HG02970 (cell line): Measurements from ENCODE around the gene HYCC1.

Source experiments
- ATAC-seq: cut with Tn5 transposase; IDR thresholded peaks from one replicate; pipeline ENCODE4 v1.9.1; 2021; ENCODE audit warnings: mild to moderate bottlenecking, moderate library complexity, moderate number of reproducible peaks; ENCODE audit not compliant: unreplicated experiment, low FRiP score

The HYCC1 gene

DNA sequence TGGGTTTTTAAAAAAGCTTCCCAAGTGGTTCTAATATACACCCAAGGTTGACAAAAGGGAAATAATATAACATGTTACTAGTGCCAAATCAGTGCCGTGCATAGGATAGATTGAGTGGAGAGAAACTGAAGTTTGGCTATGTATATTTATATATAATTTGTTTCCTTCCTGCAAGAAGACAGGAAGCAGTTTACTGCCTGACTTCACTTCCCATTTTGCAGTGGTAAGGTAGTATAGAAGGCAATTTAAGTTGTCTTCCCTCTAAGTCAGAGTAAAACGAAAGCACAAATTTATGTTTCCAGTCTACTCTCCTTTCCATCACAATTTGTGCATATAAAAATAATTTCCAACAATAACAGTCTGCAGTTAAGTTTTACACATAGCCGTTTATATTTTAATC, 3.4 kb upstream of the HYCC1 start:
- no peak for ATAC-seq

DNA sequence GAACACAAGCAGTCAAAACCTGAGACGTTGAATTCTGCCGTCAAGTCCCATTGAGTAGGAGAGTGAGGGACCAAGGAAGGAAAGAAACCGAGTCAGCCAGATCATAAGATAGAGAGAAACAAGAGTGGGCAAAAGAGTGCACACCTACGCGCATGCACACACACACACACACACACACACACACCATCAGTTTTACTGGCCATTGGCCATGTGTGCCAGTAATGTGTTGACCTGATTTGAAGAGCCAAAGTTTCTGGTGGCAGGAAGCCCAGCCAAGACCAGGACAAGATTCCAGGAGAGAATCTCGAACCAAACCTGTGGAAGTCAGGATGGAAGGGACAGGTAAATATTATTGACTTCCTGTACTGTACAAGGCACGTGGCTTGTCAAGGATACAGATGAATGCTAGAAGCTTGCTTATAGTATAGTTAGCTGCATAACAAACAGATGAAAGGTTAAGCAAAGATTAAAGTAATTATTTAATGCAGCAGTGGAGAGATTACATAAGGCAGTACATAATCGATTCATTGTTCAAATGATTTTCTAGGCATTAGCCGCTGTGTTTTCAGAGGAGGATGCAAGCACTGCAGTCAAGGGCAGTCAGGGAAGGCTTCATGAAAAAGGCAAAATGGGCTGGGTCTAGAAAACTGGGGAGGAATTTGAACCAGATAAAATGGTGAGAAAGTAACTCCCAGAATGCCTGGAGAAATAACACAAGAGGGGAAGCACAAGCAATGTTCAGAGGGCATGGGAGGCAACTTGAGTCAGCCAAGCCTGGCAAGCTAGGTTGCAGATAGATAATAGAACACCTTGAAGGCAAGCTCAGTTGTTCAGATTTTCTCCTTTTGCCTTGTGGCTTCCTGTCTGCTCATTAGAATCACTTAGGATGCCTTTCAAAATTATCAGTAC, 2.7 kb upstream of the HYCC1 start:
- ATAC-seq, result no peak

DNA sequence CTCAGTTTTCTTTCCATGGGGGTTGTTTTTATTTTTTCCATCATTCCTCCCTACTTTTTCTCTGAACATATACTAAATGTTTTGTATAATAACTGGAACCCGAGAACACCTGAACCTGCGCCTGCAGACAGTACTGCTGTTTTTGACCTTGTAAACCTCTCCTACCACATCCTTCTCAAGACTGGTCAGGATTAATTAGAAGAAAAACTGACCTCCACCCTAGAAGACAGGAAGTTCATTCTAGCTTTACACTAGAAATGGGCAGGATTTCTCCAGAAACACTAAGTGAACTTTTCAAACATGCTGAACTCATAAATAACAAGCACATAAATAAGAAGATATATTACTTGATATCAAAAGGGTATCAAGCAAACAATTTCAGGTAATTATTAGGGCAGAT, 751 bp upstream of the HYCC1 start:
- ATAC-seq, result no peak

DNA sequence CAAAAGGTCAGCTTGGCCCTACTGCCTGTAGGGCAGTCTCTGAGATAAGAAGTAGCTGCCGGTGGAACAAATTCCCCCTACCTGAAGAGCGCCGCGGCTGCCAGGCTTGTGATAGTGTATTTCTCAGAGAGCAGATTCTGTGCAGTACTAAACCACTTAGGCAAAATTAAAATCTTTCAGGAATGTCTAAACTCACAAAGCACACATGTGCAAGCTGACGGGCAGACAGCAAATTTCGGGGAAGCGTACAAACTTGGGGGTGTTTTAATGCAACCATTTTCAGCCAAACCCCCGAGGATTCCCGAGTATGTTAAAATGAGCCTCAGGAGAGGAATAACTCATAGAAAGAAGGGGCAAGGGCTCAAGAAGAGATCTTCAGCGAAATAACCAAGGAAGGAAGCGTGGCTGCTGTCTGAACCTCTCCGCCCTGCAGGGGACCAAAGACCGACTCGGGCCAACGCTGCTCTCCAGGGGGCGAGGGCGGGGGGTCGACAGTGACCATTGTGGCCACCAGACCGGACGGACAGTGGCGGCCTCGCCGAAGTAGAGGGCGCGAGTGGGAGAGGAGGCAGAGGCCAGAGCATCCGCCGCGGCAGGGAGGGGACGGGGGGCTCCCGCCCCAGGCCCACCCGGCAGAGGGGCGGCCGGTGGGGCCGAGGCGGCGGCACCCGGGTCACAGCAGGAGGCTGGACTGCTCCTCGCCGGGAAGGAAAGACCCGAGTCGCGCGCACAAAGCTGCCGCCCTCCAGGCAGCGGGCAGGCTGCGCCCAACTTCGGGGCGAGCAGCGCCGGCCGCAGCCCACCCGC, 819 bp downstream of the HYCC1 start:
- no peak for ATAC-seq

DNA sequence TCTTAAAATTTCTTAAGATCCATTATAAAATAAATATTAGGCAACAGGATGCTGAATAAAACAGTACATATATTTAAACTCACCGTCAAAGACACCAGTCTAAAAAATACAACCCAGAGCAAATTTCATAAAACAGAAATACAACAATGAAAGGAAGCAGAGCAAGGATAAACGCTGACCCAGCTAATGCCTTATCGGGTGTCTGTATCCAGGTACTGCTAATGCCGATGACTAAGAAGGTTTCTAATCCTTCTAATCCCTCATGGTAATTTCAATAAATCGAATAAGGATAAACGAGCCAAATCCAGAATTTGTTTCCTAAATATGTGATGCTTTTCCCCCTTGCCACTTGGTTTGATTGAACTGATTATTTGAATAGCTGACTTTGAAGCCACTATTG, 1.7 kb downstream of the HYCC1 start:
- no peak for ATAC-seq

DNA sequence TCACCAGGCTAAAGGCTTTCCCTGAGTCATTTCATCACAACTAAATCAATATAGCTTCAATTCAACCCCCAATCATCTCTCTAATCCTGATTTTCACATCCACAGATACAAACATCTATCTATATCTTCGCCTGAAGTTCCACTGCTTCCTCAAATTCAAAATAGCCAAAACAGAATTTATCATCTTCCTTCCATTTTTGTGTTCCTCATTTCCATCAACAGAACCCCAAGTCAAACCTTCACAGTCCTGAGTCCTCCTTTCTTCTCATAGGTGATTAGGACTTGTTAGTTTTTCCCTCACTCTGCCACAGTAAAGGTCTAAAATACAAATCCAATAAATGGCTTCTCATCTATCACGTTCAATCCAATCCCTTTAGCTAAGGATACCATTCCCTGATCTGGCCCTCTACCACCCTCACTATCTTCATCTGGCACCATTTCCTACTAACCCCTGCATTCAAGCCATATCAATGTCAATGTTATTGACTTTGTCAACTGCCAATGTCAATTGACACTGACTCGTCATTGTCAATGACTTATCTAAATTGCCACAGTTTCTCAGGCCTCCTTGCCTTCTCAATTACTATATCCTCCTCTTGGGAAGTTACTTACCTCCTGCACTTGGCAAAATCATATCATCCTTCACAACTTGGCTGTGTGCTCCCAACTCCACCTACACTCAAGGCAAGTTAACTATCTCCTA, 2.6 kb downstream of the HYCC1 start:
- no peak for ATAC-seq

DNA sequence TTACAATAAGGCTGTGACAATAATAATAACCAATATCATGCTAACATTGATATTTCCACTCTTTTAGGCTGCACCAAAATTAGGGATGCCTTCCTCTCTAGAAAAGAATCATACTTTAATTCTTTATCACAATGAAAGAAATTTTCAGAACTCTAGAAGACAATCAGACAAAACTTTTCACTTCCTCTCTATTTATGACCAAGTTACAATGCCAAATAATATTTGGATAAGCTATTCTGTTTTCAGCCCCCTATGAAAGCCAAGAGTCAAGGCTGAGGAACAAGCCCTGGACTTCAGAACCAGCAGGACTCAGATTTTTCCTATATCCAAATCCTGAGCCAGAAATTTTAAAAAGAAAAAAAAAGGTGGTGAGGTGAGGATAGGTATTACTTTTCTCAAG, 4.6 kb downstream of the HYCC1 start:
- ATAC-seq, result no peak

DNA sequence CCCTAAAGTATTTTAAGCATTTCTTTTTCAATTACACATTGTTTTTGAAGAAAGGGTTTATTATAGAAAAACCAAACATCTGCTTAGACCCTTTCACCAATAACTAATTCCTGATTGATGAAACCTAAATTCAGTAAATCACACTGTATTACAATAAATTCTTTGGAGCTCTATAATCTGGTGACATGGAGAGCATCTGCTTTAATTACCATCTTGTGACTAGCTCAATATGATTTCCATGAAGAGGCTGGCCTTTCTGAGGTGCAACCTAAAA, 9.7 kb downstream of the HYCC1 start:
- no peak for ATAC-seq

DNA sequence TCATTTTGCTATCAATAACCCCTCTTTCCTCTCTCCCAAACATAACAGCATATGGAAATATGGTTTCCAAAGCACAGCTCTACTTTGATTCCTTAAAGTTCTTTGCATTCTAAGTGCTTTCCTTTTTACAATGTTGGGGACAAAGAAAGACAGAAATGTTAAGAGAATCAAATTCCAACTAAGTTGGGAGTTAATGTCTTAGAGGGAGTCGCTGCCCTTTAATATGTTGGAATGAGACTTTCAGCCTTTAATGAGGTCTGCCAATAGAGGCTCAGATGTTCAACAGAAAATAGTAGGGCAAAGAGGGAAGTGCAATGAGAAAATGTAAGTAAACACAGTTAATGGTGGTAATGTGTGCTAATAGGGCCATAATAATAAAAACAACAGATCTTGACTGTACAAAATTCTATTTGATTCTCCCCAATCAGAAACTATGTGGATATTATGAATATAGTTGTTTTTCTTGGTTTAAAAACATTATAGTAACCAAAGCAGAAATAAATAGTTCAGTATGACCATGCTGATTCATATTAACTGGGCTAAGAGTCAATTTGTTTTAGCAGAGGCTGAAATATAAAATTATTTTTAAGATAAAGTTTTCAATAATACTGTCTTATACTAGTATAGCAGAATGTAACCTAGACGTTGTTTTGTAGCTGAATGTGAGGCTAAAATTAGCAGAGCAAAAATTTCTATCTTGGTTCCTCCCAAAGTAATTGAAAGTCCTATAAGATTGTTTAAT, 10.3 kb downstream of the HYCC1 start:
- no peak for ATAC-seq

DNA sequence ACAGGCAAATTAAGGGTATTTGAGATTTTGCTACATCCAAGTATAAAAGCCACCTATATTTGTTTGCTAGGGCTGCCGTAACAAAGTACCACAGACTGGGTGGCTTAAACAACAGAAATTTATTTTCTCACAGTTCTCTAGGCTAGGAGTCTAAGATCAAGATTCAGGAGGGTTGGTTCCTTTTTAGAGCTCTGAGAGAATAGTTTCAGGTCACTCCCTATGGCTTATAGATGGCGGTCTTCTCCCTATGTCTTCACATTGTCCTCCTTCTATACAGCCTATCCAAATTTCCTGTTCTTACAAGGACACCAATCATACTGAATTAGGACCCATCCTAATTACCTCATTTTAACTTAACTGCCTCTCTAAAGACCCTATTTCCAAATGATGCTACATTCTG, 11.2 kb downstream of the HYCC1 start:
- ATAC-seq, result no peak

DNA sequence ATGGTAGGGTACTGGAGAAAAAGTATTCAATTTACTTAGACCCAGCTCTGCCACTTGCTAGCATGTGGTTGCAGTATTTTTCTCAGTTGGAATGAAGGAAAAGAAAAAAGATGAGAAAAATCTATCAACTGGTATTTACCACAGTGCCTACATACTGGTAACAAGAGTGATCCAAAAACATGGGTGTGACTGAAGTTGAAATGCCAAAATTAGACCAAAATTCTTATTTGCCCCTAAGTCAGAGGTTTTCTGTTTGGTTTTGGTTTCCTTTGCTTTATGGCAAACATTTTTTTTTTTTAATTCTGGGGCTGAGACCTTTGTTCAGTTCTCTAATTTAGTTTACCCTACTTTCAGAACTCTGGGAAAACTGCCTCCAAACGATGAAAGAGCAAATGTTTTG, 12.3 kb downstream of the HYCC1 start:
- no peak for ATAC-seq

DNA sequence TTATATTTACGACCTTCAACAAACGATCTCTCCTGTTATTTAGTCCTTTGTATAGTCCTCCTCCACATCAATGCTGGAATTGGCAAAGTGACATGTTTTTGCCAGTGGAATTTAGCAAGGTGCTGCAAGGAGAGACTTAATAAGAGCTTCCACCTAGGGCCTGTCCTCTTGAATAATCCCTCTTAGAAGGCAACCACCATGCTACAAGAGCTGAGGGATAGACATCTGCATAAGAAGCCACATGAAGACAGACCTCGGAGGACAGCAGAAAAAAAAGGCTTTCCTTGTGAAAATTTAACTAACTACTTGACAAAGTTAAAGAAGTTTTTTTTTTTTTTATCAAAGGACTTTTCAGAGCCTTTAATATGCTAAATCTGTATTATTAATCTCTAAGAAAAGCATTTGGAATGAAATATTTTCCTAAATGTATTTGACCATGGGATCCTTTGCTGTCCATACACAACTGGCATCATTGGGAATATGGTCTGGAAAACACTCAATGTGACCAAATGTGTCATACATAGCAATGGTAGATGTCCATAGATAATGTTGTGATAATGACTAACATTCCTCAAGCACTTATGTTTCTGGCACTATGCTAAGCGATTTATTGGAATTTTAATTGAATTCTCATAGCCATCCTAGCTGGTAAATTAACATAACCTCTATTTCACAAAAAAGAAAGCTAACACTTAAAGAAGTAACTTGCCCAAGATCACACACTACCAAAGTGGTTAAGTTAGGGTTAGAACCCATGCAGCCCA, 13.2 kb downstream of the HYCC1 start:
- ATAC-seq, result no peak

DNA sequence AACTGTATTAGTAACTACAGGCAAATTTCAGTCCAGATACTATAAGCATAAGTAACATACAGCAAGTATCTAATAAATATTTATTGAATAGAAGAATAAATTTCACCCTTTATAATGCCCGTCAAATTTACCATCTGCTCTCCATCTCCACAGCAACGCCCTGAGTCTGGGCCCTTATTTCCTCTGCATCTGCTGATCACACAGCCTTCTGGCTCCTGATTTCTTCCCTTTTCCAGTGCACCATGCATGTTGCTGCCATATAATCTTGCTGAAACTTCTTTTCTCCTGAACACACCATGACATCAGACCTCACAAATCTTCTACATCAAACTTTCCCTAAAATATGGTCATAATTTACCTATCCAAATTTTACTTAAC, 15.4 kb downstream of the HYCC1 start:
- no peak for ATAC-seq

DNA sequence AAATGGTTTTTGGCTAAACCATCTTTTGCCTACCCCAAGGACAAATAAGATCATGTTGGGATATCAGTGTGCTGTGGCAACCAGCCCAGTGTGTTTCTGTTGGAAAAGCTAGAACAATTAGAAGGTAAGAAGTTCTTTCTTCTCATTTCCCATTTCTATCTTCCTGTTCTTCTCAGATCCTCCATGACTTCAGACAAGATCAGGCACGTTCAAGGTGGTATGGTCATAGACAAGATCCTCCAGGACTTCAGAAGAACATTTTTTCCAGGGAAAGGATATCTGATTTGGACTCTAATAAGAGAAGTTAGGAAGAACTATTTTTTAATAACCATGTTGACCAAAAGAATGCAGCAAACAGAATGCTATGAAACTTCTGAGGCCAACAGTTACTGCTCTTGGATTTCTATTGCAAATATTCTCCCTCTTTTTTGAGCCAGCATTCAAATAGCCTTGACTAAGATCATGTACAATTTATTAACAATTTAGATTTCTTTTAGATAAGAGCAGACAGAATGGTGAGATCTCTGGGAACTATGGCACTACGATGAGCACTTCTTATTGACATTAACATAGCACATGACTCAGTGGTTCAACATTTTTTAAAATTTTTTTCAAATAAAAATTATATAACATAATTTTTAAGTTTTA, 15.9 kb downstream of the HYCC1 start:
- no peak for ATAC-seq

DNA sequence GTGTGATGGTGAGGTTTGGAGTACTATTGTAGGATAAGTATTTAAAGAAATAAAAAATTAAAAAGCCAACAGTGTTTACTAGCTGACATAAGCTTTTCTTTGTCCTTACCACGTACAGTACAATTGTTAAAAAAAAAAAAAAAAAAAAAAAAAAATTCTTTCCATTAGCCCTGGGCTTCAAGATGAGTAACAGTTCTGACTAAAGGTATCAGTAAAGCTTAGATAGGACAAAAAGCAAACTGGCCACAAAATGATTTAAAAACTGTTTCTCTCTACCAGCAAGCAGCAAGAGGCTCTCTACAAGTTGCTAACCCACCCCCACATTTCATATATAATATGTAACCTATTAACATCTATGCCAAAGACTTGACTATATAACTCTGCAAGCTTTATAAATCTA, 17.5 kb downstream of the HYCC1 start:
- no peak for ATAC-seq

DNA sequence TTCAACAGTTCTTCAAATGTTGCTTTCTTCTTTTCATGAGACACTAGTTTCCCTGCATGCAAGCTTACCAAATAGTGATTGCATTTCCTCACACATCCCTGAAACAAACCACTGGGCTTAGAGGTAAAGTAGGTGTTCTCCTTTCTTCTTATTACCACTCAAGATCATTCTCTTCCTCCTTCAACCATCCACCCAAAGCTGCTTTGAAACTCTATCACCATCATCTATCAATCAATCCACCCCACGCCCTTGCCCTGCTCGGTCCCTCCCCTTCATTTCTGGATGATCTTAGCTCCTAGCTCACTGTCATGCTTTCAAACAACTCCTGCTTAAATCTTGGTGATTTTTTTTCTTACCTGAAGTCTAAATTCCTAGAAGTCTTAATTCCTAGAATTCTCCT, 18.9 kb downstream of the HYCC1 start:
- ATAC-seq, result no peak

DNA sequence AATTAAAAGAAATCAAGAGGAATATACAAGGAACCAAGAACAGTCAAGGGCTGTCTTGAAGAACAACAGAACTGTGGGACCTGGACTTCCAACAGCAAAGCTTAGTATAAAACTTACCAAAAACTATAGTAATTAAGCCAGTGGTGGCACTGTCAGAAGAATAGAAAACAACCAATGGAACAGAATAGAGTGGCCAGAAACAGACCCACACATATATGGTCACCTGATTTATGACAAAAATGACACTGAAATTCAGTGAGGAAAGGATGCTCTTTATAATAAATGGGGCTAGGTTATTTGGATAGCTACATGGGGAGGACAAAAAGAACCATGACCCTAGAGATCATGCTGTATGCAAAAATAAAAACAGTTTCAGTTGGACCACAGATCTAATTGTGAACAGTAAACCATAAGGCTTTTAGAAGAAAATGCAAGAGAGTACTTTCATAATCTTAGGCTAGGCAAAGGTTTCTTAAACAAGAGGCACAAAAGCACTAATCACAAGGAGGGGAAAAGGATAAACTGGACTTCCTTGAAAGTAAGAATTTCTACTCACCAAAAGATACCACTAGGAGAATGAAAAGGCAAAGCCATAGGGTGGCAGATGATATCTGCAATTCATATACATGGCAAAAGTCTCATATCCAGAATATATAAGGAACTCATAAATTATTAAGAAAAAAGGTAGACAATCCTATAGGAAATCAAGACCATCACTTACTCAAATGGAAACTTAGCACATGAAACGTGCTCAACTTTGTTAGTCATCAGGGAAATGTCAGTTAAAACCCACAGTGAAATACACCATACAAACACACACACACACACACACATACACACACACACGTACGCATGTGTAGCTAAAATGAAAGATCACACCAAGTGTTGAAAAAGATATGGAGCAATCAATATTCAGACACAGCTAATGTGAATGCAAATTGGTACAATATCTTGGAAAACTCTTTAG, 20.8 kb downstream of the HYCC1 start:
- peak; percentile 60 for ATAC-seq

DNA sequence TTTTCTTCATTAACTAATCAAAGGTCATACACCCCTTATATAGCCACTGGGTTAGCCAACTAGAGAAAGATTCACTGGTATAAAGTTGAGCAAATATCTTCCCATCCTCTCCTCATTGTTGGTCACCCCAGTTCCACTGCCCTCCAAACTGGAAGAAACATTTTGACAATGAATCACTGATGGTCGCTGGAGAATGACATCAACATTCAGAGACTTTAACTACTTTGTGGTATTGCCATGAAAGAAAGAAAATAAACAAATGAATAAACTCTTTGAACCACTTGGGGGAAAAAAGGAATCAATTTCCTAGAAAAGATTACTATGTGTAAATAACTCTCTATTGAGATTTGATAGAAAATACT, 23.4 kb downstream of the HYCC1 start:
- ATAC-seq, result no peak
